GM12878 (cell line): ENCODE measurements around the gene KCNK1.

Experiments
- BMI1 ChIP-seq: fragments of 450-650 bp; IDR thresholded peaks from 2 replicates; pipeline ENCODE4 v1.6.1; 2016; ENCODE audit warnings: mild to moderate bottlenecking, moderate library complexity, borderline replicate concordance
- CBX3 ChIP-seq: fragments of 200-600 bp; sonication (generic); IDR thresholded peaks from 2 replicates; pipeline ENCODE4 v1.6.1; 2016; ENCODE audit warnings: low read depth, borderline replicate concordance
- CTCF ChIP-seq, 3 experiments: IDR thresholded peaks in 2 of 3; conservative IDR thresholded peaks in 1 of 3; 2 replicates each; pipeline ENCODE4 v1.5.1; 2011; ENCODE audit warnings: low read depth in 3 of 3, low read length in 3 of 3, mild to moderate bottlenecking in 3 of 3, control low read depth in 2 of 3, moderate library complexity in 2 of 3, inconsistent platforms in 1 of 3, mixed read lengths in 1 of 3; ENCODE audit not compliant: control insufficient read depth in 2 of 3, insufficient read depth in 1 of 3; ENCODE audit errors: extremely low read depth in 1 of 3
- JUND ChIP-seq: IDR thresholded peaks from 2 replicates; pipeline ENCODE4 v1.6.1; 2012; ENCODE audit warnings: low read depth, mild to moderate bottlenecking, low read length, improper control_type of control experiment, moderate library complexity
- REST ChIP-seq: IDR thresholded peaks from 2 replicates; pipeline ENCODE4 v1.6.1; 2012; ENCODE audit warnings: mild to moderate bottlenecking, low read depth, low read length

GRCh38 chr1:233617025-233617424, 3.1 kb downstream of the KCNK1 start:
- TF ChIP-seq CTCF (IDR thresholded peaks at IDR 0.05 in 2 of 3, conservative IDR thresholded peaks at IDR 0.05 in 1 of 3; ENCODE audit: control insufficient read depth in 2 of 3, extremely low read depth in 1 of 3, insufficient read depth in 1 of 3, low read depth in 3 of 3, low read length in 3 of 3): no peak
- no peak for TF ChIP-seq CBX3
- no peak for TF ChIP-seq REST
- TF ChIP-seq BMI1: no peak
- no peak for TF ChIP-seq JUND
